Measurements from ENCODE around the gene CDK14.

CDK14 gene

GRCh38 chr7:90597563-90598253 is 1.6 kb downstream of the CDK14 start:
- DNase-seq (ENCODE audit: low read depth), result no peak

- no peak for DNase-seq (ENCODE audit: low read depth)
Observed at GRCh38 chr7:90599038-90599437, 2.9 kb downstream of the CDK14 start.

- no peak for DNase-seq (ENCODE audit: low read depth)
Observed at GRCh38 chr7:90599892-90600555, 3.9 kb downstream of the CDK14 start.

- no peak for DNase-seq (ENCODE audit: low read depth)
Observed at GRCh38 chr7:90602303-90602702, 6.2 kb downstream of the CDK14 start.

- no peak for DNase-seq (ENCODE audit: low read depth)
Observed at GRCh38 chr7:90603346-90603745, 7.2 kb downstream of the CDK14 start.

- no peak for DNase-seq (ENCODE audit: low read depth)
Observed at GRCh38 chr7:90604383-90604782, 8.3 kb downstream of the CDK14 start.

- no peak for DNase-seq (ENCODE audit: low read depth)
Observed at GRCh38 chr7:90605055-90605454, 8.9 kb downstream of the CDK14 start.

- no peak for DNase-seq (ENCODE audit: low read depth)
Observed at GRCh38 chr7:90607196-90607595, 11.1 kb downstream of the CDK14 start.

GRCh38 chr7:90610105-90610504 is 14.0 kb downstream of the CDK14 start:
- DNase-seq (ENCODE audit: low read depth), result no peak

- no peak for DNase-seq (ENCODE audit: low read depth)
Observed at GRCh38 chr7:90611115-90611514, 15.0 kb downstream of the CDK14 start.

- no peak for DNase-seq (ENCODE audit: low read depth)
Observed at GRCh38 chr7:90613088-90613498, 17.0 kb downstream of the CDK14 start.

- no peak for DNase-seq (ENCODE audit: low read depth)
Observed at GRCh38 chr7:90617442-90617841, 21.3 kb downstream of the CDK14 start.

- no peak for DNase-seq (ENCODE audit: low read depth)
Observed at GRCh38 chr7:90618876-90619275, 22.8 kb downstream of the CDK14 start.

- no peak for DNase-seq (ENCODE audit: low read depth)
Observed at GRCh38 chr7:90621125-90621746, 25.1 kb downstream of the CDK14 start.

- no peak for DNase-seq (ENCODE audit: low read depth)
Observed at GRCh38 chr7:90621747-90622140, 25.6 kb downstream of the CDK14 start.

GRCh38 chr7:90622670-90623069 is 26.5 kb downstream of the CDK14 start:
- DNase-seq (ENCODE audit: low read depth), result no peak

- DNase-seq (ENCODE audit: low read depth), result no peak
Observed at GRCh38 chr7:90624225-90624911, 28.2 kb downstream of the CDK14 start.

GRCh38 chr7:90625051-90625450 is 28.9 kb downstream of the CDK14 start:
- no peak for DNase-seq (ENCODE audit: low read depth)

- no peak for DNase-seq (ENCODE audit: low read depth)
Observed at GRCh38 chr7:90625562-90625961, 29.4 kb downstream of the CDK14 start.

GRCh38 chr7:90626013-90626412 is 29.9 kb downstream of the CDK14 start:
- no peak for DNase-seq (ENCODE audit: low read depth)

GRCh38 chr7:90629297-90629918 is 33.3 kb downstream of the CDK14 start:
- DNase-seq (ENCODE audit: low read depth), result no peak

- no peak for DNase-seq (ENCODE audit: low read depth)
Observed at GRCh38 chr7:90631502-90631901, 35.4 kb downstream of the CDK14 start.

Measured in stimulated activated CD8-positive, alpha-beta memory T cell treated with anti-CD3 and anti-CD28 coated beads, Interleukin-7, amount 100 ng/mL, for 24 hours (primary cell).